Astrocyte (in vitro differentiated cells and primary cell): Measurements from ENCODE around the gene ASPG. TPM values are rescaled to one million over a fixed set of nuclear protein-coding genes. Genes with fewer than 3 reads are reported as not detected.

Source experiments
- DNase-seq: peaks from one replicate; pipeline ENCODE4 v3.0.0-alpha.2; 2010; ENCODE audit warnings: low read depth
- FAIRE-seq: peaks from 2 replicates; lab custom pipeline; 2011; peaks lifted over from hg19 to GRCh38; lab: Jason Lieb, UNC
- H2AFZ ChIP-seq: 2 replicates; pipeline ENCODE4 v1.6.0; 2012; ENCODE audit warnings: low read depth, low read length, inconsistent platforms
- H3K27ac ChIP-seq: 2 replicates; pipeline ENCODE4 v1.5.1; 2011; ENCODE audit warnings: low read depth, low read length, inconsistent platforms
- H3K27me3 ChIP-seq: 2 replicates; pipeline ENCODE4 v1.6.0; 2011; ENCODE audit warnings: low read length, inconsistent platforms; ENCODE audit not compliant: insufficient read depth
- H3K36me3 ChIP-seq: 2 replicates; pipeline ENCODE4 v1.5.1; 2011; ENCODE audit warnings: low read length, inconsistent platforms; ENCODE audit not compliant: insufficient read depth
- H3K4me1 ChIP-seq: 2 replicates; pipeline ENCODE4 v1.5.1; 2011; ENCODE audit warnings: low read length, inconsistent platforms; ENCODE audit not compliant: insufficient read depth
- H3K4me2 ChIP-seq: 2 replicates; pipeline ENCODE4 v1.6.0; 2012; ENCODE audit warnings: low read length, inconsistent platforms
- H3K4me3 ChIP-seq: 2 replicates; pipeline ENCODE4 v1.5.1; 2011; ENCODE audit warnings: low read depth, mild to moderate bottlenecking, low read length, inconsistent platforms; ENCODE audit not compliant: insufficient read depth
- H3K79me2 ChIP-seq: 2 replicates; pipeline ENCODE4 v1.6.0; 2012; ENCODE audit warnings: mild to moderate bottlenecking, low read length, inconsistent platforms; ENCODE audit not compliant: insufficient read depth
- H3K9ac ChIP-seq: 2 replicates; pipeline ENCODE4 v1.6.0; 2012; ENCODE audit warnings: mild to moderate bottlenecking, low read length, inconsistent platforms
- H3K9me3 ChIP-seq: 2 replicates; pipeline ENCODE4 v1.5.1; 2012; ENCODE audit warnings: low read depth, mild to moderate bottlenecking, low read length, inconsistent platforms; ENCODE audit not compliant: insufficient read depth
- H4K20me1 ChIP-seq: 2 replicates; pipeline ENCODE4 v1.6.0; 2012; ENCODE audit warnings: low read length, inconsistent platforms; ENCODE audit not compliant: insufficient read depth
- H3K27ac Mint-ChIP-seq: one replicate; pipeline ENCODE4 v1.8.0; 2021; ENCODE audit warnings: mild to moderate bottlenecking, mixed read lengths; ENCODE audit not compliant: unreplicated experiment
- H3K27me3 Mint-ChIP-seq: one replicate; pipeline ENCODE4 v1.8.0; 2021; ENCODE audit warnings: low read depth, mixed read lengths; ENCODE audit not compliant: unreplicated experiment
- H3K36me3 Mint-ChIP-seq: one replicate; pipeline ENCODE4 v1.8.0; 2021; ENCODE audit warnings: low read depth, mixed read lengths; ENCODE audit not compliant: unreplicated experiment
- H3K4me1 Mint-ChIP-seq: one replicate; pipeline ENCODE4 v1.8.0; 2021; ENCODE audit warnings: low read depth, mixed read lengths; ENCODE audit not compliant: unreplicated experiment
- H3K4me3 Mint-ChIP-seq: one replicate; pipeline ENCODE4 v1.8.0; 2021; ENCODE audit warnings: mild to moderate bottlenecking, moderate library complexity, mixed read lengths; ENCODE audit not compliant: unreplicated experiment
- H3K9me3 Mint-ChIP-seq: one replicate; pipeline ENCODE4 v1.8.0; 2021; ENCODE audit warnings: mild to moderate bottlenecking, mixed read lengths; ENCODE audit not compliant: unreplicated experiment
- CTCF ChIP-seq: IDR thresholded peaks from 2 replicates; pipeline ENCODE4 v1.5.1; 2011; ENCODE audit warnings: low read depth, mild to moderate bottlenecking, inconsistent platforms, low read length, moderate library complexity; ENCODE audit not compliant: insufficient read depth
- EZH2 ChIP-seq: IDR thresholded peaks from 2 replicates; pipeline ENCODE4 v1.6.1; 2012; ENCODE audit warnings: mild to moderate bottlenecking, low read length, inconsistent platforms; ENCODE audit not compliant: insufficient read depth
- total RNA-seq: library from RNA; stranded (reverse); gene quantifications from 2 replicates; pipeline ENCODE4 v1.2.1, GENCODE V29; 2021

The ASPG gene
- total RNA-seq, 1 donor from 2014 or later = not detected

GRCh38 chr14:104086661-104087461 lies 1.4 kb downstream of the ASPG start:
- TF ChIP-seq EZH2 = no peak
- TF ChIP-seq CTCF = no peak
- H2AFZ ChIP-seq = no peak overlapping the region
- no peaks in the 10 kb centered on the region for H3K79me2 ChIP-seq
- H3K9ac ChIP-seq = no peak overlapping the region
- H3K9me3 ChIP-seq = no peaks in the 10 kb centered on the region
- no peaks in the 10 kb centered on the region for H4K20me1 ChIP-seq
- no peaks in the 10 kb centered on the region for H3K36me3 ChIP-seq
- DNase-seq (no peak), FAIRE-seq (no peak)
- no peak overlapping the region for H3K27ac Mint-ChIP-seq
- H3K36me3 Mint-ChIP-seq = no peaks in the 10 kb centered on the region
- H3K4me3 ChIP-seq = no peak overlapping the region
- H3K27me3 ChIP-seq = peaks cover 10% of the 10 kb centered on the region
- H3K4me1 Mint-ChIP-seq = no peaks in the 10 kb centered on the region
- peaks cover 40% of the 10 kb centered on the region for H3K27me3 Mint-ChIP-seq
- no peak overlapping the region for H3K4me2 ChIP-seq
- H3K4me3 Mint-ChIP-seq = peak overlapping the region; percentile 54
- H3K27ac ChIP-seq = no peak overlapping the region
- no peaks in the 10 kb centered on the region for H3K9me3 Mint-ChIP-seq
- H3K4me1 ChIP-seq = no peaks in the 10 kb centered on the region

- peak overlapping the region; percentile 54 for H3K4me3 Mint-ChIP-seq
- TF ChIP-seq CTCF = no peak
- no peak for TF ChIP-seq EZH2
- H3K79me2 ChIP-seq = no peaks in the 10 kb centered on the region
- H3K9me3 Mint-ChIP-seq = no peaks in the 10 kb centered on the region
- H3K27ac ChIP-seq = no peak overlapping the region
- H3K4me1 Mint-ChIP-seq = no peaks in the 10 kb centered on the region
- no peak overlapping the region for H3K4me3 ChIP-seq
- no peaks in the 10 kb centered on the region for H3K36me3 ChIP-seq
- peaks cover 10% of the 10 kb centered on the region for H3K27me3 ChIP-seq
- no peak overlapping the region for H3K27ac Mint-ChIP-seq
- H3K9me3 ChIP-seq = no peaks in the 10 kb centered on the region
- no peak overlapping the region for H3K4me2 ChIP-seq
- FAIRE-seq (no peak), DNase-seq (no peak)
- H2AFZ ChIP-seq = no peak overlapping the region
- H3K4me1 ChIP-seq = no peaks in the 10 kb centered on the region
- H3K9ac ChIP-seq = no peak overlapping the region
- no peaks in the 10 kb centered on the region for H4K20me1 ChIP-seq
- peaks cover 35% of the 10 kb centered on the region for H3K27me3 Mint-ChIP-seq
- no peaks in the 10 kb centered on the region for H3K36me3 Mint-ChIP-seq
Measured at GRCh38 chr14:104087505-104087904, 2.0 kb downstream of the ASPG start.
